Mesenchymal stem cell (in vitro differentiated cells and primary cell): ENCODE results near the gene CPZ.
A peak's percentile ranks its signal among the peaks of the same experiment; 100 is the strongest.

Source experiments
- DNase-seq: peaks from one replicate; pipeline ENCODE4 v3.0.0-alpha.2; 2013
- H2AFZ ChIP-seq: one replicate; pipeline ENCODE4 v1.6.1; 2013; ENCODE audit warnings: low read depth, mild to moderate bottlenecking, control low read depth, inconsistent platforms, low read length, moderate library complexity
- H2AK5ac ChIP-seq: 2 replicates; pipeline ENCODE4 v1.6.1; 2013; ENCODE audit warnings: low read length, moderate library complexity, mild to moderate bottlenecking, inconsistent platforms; ENCODE audit not compliant: severe bottlenecking
- H2BK120ac ChIP-seq: one replicate; pipeline ENCODE4 v1.6.1; 2013; ENCODE audit warnings: low read depth, mild to moderate bottlenecking, inconsistent platforms, low read length, moderate library complexity
- H2BK12ac ChIP-seq, 2 experiments: one replicate each; pipeline ENCODE4 v1.6.1; 2013; ENCODE audit warnings: inconsistent platforms in 2 of 2, low read length in 2 of 2, mild to moderate bottlenecking in 2 of 2, moderate library complexity in 2 of 2, control low read depth in 1 of 2
- H2BK15ac ChIP-seq: one replicate; pipeline ENCODE4 v1.6.1; 2013; ENCODE audit warnings: mild to moderate bottlenecking, low read depth, inconsistent platforms; ENCODE audit not compliant: poor library complexity, severe bottlenecking
- H2BK5ac ChIP-seq: 2 replicates; pipeline ENCODE4 v1.6.1; 2013; ENCODE audit warnings: low read depth, mild to moderate bottlenecking, low read length, control low read depth, inconsistent platforms; ENCODE audit not compliant: poor library complexity, severe bottlenecking
- H3K14ac ChIP-seq, 2 experiments: one replicate each; pipeline ENCODE4 v1.6.1; 2013; ENCODE audit warnings: inconsistent platforms in 2 of 2, low read length in 2 of 2, control low read depth in 1 of 2, mild to moderate bottlenecking in 1 of 2, moderate library complexity in 1 of 2
- H3K18ac ChIP-seq, 2 experiments: one replicate each; pipeline ENCODE4 v1.6.1; 2013; ENCODE audit warnings: inconsistent platforms in 2 of 2, low read length in 2 of 2, control low read depth in 1 of 2, low read depth in 1 of 2, mild to moderate bottlenecking in 1 of 2
- H3K23ac ChIP-seq, 2 experiments: one replicate each; pipeline ENCODE4 v1.6.1; 2013; ENCODE audit warnings: inconsistent platforms in 2 of 2, low read length in 2 of 2, mild to moderate bottlenecking in 2 of 2, moderate library complexity in 2 of 2, control low read depth in 1 of 2
- H3K27ac ChIP-seq: 2 replicates; pipeline ENCODE4 v1.5.1; 2013; ENCODE audit warnings: mild to moderate bottlenecking, moderate library complexity, low read length, control low read depth, inconsistent platforms; ENCODE audit not compliant: poor library complexity, severe bottlenecking
- H3K27me3 ChIP-seq, 2 experiments: 2 replicates each; pipeline versions ENCODE4 v1.6.1 to v1.7.0; 2013; ENCODE audit warnings: low read length in 2 of 2, mild to moderate bottlenecking in 2 of 2, moderate library complexity in 2 of 2, control low read depth in 1 of 2, inconsistent platforms in 1 of 2; ENCODE audit not compliant: control insufficient read depth in 1 of 2, insufficient read depth in 1 of 2
- H3K36me3 ChIP-seq, 2 experiments: 2 replicates each; pipeline versions ENCODE4 v1.6.1 to v1.7.0; 2013; ENCODE audit warnings: low read length in 2 of 2, control low read depth in 1 of 2, inconsistent platforms in 1 of 2, low read depth in 1 of 2, mild to moderate bottlenecking in 1 of 2; ENCODE audit not compliant: insufficient read depth in 2 of 2, control insufficient read depth in 1 of 2
- H3K4ac ChIP-seq, 2 experiments: one replicate each; pipeline ENCODE4 v1.6.1; 2013; ENCODE audit warnings: inconsistent platforms in 2 of 2, low read length in 2 of 2, mild to moderate bottlenecking in 2 of 2, moderate library complexity in 2 of 2, control low read depth in 1 of 2, low read depth in 1 of 2
- H3K4me1 ChIP-seq: 2 replicates; pipeline ENCODE4 v1.6.1; 2013; ENCODE audit warnings: low read depth, low read length, control low read depth; ENCODE audit not compliant: control insufficient read depth, insufficient read depth
- H3K4me2 ChIP-seq: 2 replicates; pipeline ENCODE4 v1.6.1; 2013; ENCODE audit warnings: low read length, mild to moderate bottlenecking, inconsistent platforms; ENCODE audit not compliant: poor library complexity, severe bottlenecking
- H3K4me3 ChIP-seq, 2 experiments: 2 replicates each; pipeline versions ENCODE4 v1.5.1 to v1.7.0; 2013; ENCODE audit warnings: low read length in 2 of 2, mild to moderate bottlenecking in 2 of 2, control low read depth in 1 of 2, low read depth in 1 of 2; ENCODE audit not compliant: insufficient read depth in 1 of 2
- H3K79me1 ChIP-seq: replicated peaks from 2 replicates; pipeline ENCODE4 v1.6.1; 2013; ENCODE audit warnings: mild to moderate bottlenecking, control low read depth, low read length, inconsistent platforms; ENCODE audit not compliant: poor library complexity, severe bottlenecking
- H3K9ac ChIP-seq: 2 replicates; pipeline ENCODE4 v1.7.0; 2013; ENCODE audit warnings: mild to moderate bottlenecking, low read length, moderate library complexity
- H3K9me3 ChIP-seq: 2 replicates; pipeline ENCODE4 v1.7.0; 2013; ENCODE audit warnings: mild to moderate bottlenecking, low read length; ENCODE audit not compliant: control insufficient read depth
- H4K8ac ChIP-seq: one replicate; pipeline ENCODE4 v1.6.1; 2013; ENCODE audit warnings: inconsistent platforms, mild to moderate bottlenecking, low read length, moderate library complexity
- H4K91ac ChIP-seq: one replicate; pipeline ENCODE4 v1.6.1; 2013; ENCODE audit warnings: mild to moderate bottlenecking, low read length, inconsistent platforms
- WGBS: methylation state at CpG from one replicate; pipeline ENCODE4 v1.1.7; 2013; ENCODE audit warnings: mixed read lengths; 5-methylcytosine and 5-hydroxymethylcytosine counted together

Gene CPZ

DNA sequence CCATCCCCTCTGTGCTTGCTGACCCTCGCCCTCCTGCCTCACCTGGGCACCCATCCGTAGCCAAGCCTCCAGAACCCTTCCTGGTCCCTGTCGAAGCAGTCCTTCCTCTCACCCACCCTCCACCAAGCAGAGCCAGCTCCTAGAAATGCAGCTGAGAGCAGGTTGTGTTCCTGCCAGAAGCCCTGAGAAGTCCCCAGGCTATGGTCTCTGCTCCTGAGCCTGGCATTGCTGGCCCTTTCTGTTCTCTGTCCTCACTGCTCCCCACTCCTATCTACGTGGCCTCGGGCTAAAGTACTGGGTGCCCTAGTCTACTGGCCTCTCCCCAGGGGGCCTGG is 2.1 kb upstream of the CPZ start:
- Histone ChIP-seq H2BK15ac (no peak overlapping the region), H2AFZ (no peak overlapping the region)

GRCh38 chr4:8591114-8591513 is 1.5 kb upstream of the CPZ start:
- H2BK15ac ChIP-seq: no peak overlapping the region
- H3K14ac ChIP-seq: no peak overlapping the region
- H3K23ac ChIP-seq: no peak overlapping the region
- H3K9ac ChIP-seq: no peak overlapping the region
- peaks cover 70 to 77% of the 10 kb centered on the region in 2 experiments for H3K27me3 ChIP-seq
- 75% methylated on average over 9 of the region's 9 CpGs for WGBS
- no peak overlapping the region for H4K8ac ChIP-seq
- H2BK12ac ChIP-seq: no peak overlapping the region
- H2AK5ac ChIP-seq: no peak overlapping the region
- H2BK120ac ChIP-seq: no peak overlapping the region
- no peaks in the 10 kb centered on the region for H3K36me3 ChIP-seq
- no peak overlapping the region for H3K27ac ChIP-seq
- H4K91ac ChIP-seq: no peak overlapping the region
- H3K79me1 ChIP-seq: no peaks in the 10 kb centered on the region
- no peak overlapping the region for H3K4me3 ChIP-seq
- DNase-seq: no peak
- no peak overlapping the region for H2AFZ ChIP-seq
- H3K4me1 ChIP-seq: peaks cover 38% of the 10 kb centered on the region
- no peak overlapping the region for H2BK5ac ChIP-seq
- H3K4me2 ChIP-seq: no peak overlapping the region
- no peaks in the 10 kb centered on the region for H3K9me3 ChIP-seq
- H3K4ac ChIP-seq: no peak overlapping the region
- no peak overlapping the region for H3K18ac ChIP-seq

More for the DNA sequence above, 2.1 kb upstream of the CPZ start:
- H3K4ac ChIP-seq: no peak overlapping the region
- H4K91ac ChIP-seq: no peak overlapping the region
- WGBS: 66% methylated on average over 5 of the region's 5 CpGs
- H2BK12ac ChIP-seq: no peak overlapping the region
- H2BK5ac ChIP-seq: no peak overlapping the region
- H3K18ac ChIP-seq: no peak overlapping the region
- no peak overlapping the region for H3K27ac ChIP-seq
- H3K4me2 ChIP-seq: no peak overlapping the region
- peaks cover 38% of the 10 kb centered on the region for H3K4me1 ChIP-seq
- H3K9me3 ChIP-seq: no peaks in the 10 kb centered on the region
- no peak overlapping the region for H3K9ac ChIP-seq
- no peak overlapping the region for H2AK5ac ChIP-seq
- H4K8ac ChIP-seq: no peak overlapping the region
- no peaks in the 10 kb centered on the region for H3K79me1 ChIP-seq
- H3K14ac ChIP-seq: no peak overlapping the region
- DNase-seq: no peak
- no peak overlapping the region for H3K23ac ChIP-seq
- no peak overlapping the region for H3K4me3 ChIP-seq
- peaks cover 76 to 83% of the 10 kb centered on the region in 2 experiments for H3K27me3 ChIP-seq
- no peak overlapping the region for H2BK120ac ChIP-seq
- no peaks in the 10 kb centered on the region for H3K36me3 ChIP-seq

DNA sequence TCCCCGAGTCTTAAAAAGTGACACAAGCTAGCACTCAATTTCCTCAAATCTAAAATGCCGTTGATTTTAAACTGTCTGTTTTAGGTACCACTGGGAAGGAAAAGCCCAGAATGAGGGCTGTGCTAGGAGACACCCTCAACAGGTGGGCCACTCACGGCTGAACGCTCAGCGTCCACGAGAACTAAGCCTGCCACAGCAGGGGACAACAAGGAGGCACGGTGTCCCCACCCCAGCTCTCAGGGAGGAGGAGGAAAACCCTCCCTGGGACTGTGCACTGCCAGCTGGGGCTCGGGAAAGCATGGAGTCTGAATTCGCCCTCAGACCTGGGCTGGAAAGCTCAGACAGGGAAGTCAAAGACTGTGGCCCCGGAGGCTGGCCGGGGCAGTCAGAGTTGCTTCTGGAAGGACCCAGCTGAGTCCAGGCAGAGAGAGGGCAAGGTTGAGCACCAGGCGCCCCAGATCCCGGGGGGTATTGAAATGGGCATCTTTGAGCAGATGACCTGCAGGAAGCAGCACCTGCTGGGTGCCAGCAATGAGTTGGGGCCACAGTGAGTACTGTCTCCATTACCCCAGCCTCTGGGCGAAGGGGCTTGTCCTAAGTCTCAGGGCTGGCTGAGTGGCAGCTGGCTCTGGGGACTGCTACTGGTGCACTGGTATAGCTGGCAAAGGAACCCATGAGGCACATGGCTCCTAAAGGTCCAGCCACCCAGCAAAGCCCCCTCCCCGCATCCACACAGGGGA is 769 bp upstream of the CPZ start:
- no peak overlapping the region for H2BK120ac ChIP-seq
- H4K91ac ChIP-seq: no peak overlapping the region
- no peak overlapping the region for H2BK15ac ChIP-seq
- no peak overlapping the region for H2AFZ ChIP-seq
- no peaks in the 10 kb centered on the region for H3K9me3 ChIP-seq
- no peak overlapping the region for H3K18ac ChIP-seq
- peak overlapping the region; percentile 85 for H3K9ac ChIP-seq
- H3K4me2 ChIP-seq: no peak overlapping the region
- no peak overlapping the region for H4K8ac ChIP-seq
- no peak for DNase-seq
- WGBS: 71% methylated on average over 15 of the region's 15 CpGs
- no peak overlapping the region for H3K4me3 ChIP-seq
- no peak overlapping the region for H2BK12ac ChIP-seq
- H3K4ac ChIP-seq: no peak overlapping the region
- no peak overlapping the region for H3K23ac ChIP-seq
- H2BK5ac ChIP-seq: no peak overlapping the region
- no peak overlapping the region for H3K14ac ChIP-seq
- H2AK5ac ChIP-seq: no peak overlapping the region
- no peaks in the 10 kb centered on the region for H3K79me1 ChIP-seq
- no peak overlapping the region for H3K27ac ChIP-seq
- peaks cover 63 to 75% of the 10 kb centered on the region in 2 experiments for H3K27me3 ChIP-seq
- peaks cover 38% of the 10 kb centered on the region for H3K4me1 ChIP-seq
- H3K36me3 ChIP-seq: no peaks in the 10 kb centered on the region

GRCh38 chr4:8593264-8594096 is 915 bp downstream of the CPZ start:
- peaks cover 46% of the 10 kb centered on the region for H3K4me1 ChIP-seq
- no peak overlapping the region for H3K27ac ChIP-seq
- DNase-seq: no peak
- H2BK15ac ChIP-seq: no peak overlapping the region
- WGBS: 38% methylated on average over 19 of the region's 24 CpGs
- no peak overlapping the region for H3K4ac ChIP-seq
- peak overlapping the region; percentile 85 for H3K9ac ChIP-seq
- no peak overlapping the region for H3K23ac ChIP-seq
- H2BK12ac ChIP-seq: no peak overlapping the region
- no peak overlapping the region for H4K91ac ChIP-seq
- H3K9me3 ChIP-seq: no peaks in the 10 kb centered on the region
- H2BK120ac ChIP-seq: no peak overlapping the region
- H4K8ac ChIP-seq: no peak overlapping the region
- peaks cover 47 to 65% of the 10 kb centered on the region in 2 experiments for H3K27me3 ChIP-seq
- H2BK5ac ChIP-seq: no peak overlapping the region
- H3K18ac ChIP-seq: no peak overlapping the region
- H3K36me3 ChIP-seq: no peaks in the 10 kb centered on the region
- no peak overlapping the region for H2AK5ac ChIP-seq
- no peaks in the 10 kb centered on the region for H3K79me1 ChIP-seq
- H3K4me3 ChIP-seq: peak overlapping the region; percentile 45 to 79
- no peak overlapping the region for H3K14ac ChIP-seq
- H2AFZ ChIP-seq: no peak overlapping the region
- H3K4me2 ChIP-seq: peak overlapping the region; percentile 49
